Tibial artery (tissue), 4 donors: ENCODE measurements around the gene NRBF2.
A peak's percentile ranks its signal among the peaks of the same experiment; 100 is the strongest.

ENCODE experiments used
- DNase-seq, 2 donors: peaks; one replicate each; pipeline ENCODE4 v3.0.0-alpha.2; 2019
- H3K27ac ChIP-seq, 2 donors: fragments of 200-600 bp; sonication (generic) in 1 of 2; 1 replicate in 1 of 2; 2 replicates in 1 of 2; pipeline ENCODE4 v1.5.1; 2018 to 2019; ENCODE audit warnings: mild to moderate bottlenecking in 1 of 2
- H3K27me3 ChIP-seq, 2 donors: fragments of 200-600 bp; sonication (generic) in 1 of 2; one replicate each; pipeline versions ENCODE4 v1.5.1 to v1.6.0; 2016 to 2019
- H3K36me3 ChIP-seq, 3 donors: fragments of 200-600 bp; sonication (generic) in 2 of 3; one replicate each; pipeline ENCODE4 v1.5.1; 2016 to 2019; ENCODE audit warnings: mild to moderate bottlenecking in 2 of 3
- H3K4me1 ChIP-seq, 4 donors: fragments of 200-600 bp; sonication (generic) in 2 of 4; 1 replicate in 3 of 4; 2 replicates in 1 of 4; pipeline ENCODE4 v1.5.1; 2016 to 2019
- H3K4me3 ChIP-seq, 2 donors: fragments of 200-600 bp; sonication (generic) in 1 of 2; 1 replicate in 1 of 2; 2 replicates in 1 of 2; pipeline ENCODE4 v1.5.1; 2018 to 2019; ENCODE audit warnings: mild to moderate bottlenecking in 2 of 2
- H3K9me3 ChIP-seq, 3 donors: fragments of 200-600 bp; sonication (generic) in 1 of 3; one replicate each; pipeline ENCODE4 v1.5.1; 2016 to 2019
- intact Hi-C: fragments of 100-400 bp; cut with DNase I; formaldehyde crosslinking; loops from one replicate; pipeline ENCODE4 v1.15.0; 2023; ENCODE audit warnings: low total_unique reads
- TF ChIP-seq, protein P1 (sequence below), 2 experiments: fragments of 200-600 bp in 1 of 2; fragments of 450-650 bp in 1 of 2; IDR thresholded peaks; one replicate each; pipeline ENCODE4 v1.5.1; 2017 to 2019; ENCODE audit warnings: antibody characterized with exemption in 2 of 2, mild to moderate bottlenecking in 1 of 2, moderate library complexity in 1 of 2

The NRBF2 gene

DNA sequence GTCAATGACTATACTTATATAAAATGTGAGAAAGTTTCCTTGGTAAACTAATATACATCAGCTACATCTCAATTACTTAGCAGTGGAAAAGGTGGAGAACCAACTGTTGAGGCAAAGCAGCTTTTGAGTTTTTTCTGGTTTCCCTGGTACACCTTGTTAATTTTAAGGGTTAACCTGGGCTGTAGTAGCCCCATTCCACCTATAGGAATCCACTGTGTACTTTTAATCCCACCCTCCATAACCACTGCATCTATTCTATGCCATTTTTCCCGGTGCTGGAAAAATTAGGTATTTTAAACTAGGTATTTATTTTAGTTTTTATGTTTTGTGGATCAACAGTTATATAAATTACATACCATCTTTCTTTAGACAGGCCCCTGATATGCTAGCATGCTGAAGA lies 42.4 kb downstream of the NRBF2 start:
- intact Hi-C loops, result no loop called here
- Histone ChIP-seq H3K27me3 (no peaks in the 10 kb centered on the region), H3K36me3 (peaks cover 43 to 64% (median 60%) of the 10 kb centered on the region in 3 donors)

DNA sequence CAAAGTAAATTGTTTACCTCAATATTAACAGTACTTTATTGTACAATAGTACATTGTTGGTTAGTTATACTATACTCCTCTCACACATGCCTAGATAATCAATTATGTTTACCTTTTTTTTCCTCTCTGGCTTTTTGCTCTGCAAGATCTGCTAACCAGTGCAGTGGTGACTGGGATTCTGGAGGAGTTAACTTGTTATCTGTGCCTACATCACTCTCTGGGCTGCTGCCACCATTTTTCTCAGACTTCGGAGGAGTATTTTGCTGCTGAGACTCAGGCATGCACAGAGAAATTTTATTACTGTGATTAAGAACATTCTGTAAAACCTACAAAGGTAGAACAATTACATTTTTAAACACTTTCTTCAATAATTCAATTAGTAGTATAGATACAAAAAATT lies 59.7 kb downstream of the NRBF2 start:
- H3K27ac ChIP-seq, result no peak overlapping the region
- TF ChIP-seq, protein P1, sequence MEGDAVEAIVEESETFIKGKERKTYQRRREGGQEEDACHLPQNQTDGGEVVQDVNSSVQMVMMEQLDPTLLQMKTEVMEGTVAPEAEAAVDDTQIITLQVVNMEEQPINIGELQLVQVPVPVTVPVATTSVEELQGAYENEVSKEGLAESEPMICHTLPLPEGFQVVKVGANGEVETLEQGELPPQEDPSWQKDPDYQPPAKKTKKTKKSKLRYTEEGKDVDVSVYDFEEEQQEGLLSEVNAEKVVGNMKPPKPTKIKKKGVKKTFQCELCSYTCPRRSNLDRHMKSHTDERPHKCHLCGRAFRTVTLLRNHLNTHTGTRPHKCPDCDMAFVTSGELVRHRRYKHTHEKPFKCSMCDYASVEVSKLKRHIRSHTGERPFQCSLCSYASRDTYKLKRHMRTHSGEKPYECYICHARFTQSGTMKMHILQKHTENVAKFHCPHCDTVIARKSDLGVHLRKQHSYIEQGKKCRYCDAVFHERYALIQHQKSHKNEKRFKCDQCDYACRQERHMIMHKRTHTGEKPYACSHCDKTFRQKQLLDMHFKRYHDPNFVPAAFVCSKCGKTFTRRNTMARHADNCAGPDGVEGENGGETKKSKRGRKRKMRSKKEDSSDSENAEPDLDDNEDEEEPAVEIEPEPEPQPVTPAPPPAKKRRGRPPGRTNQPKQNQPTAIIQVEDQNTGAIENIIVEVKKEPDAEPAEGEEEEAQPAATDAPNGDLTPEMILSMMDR (IDR thresholded peaks at IDR 0.05), result no peak
- no peak for DNase-seq
- intact Hi-C loops, result no loop called here
- H3K36me3 ChIP-seq, result peaks cover 70 to 76% (median 70%) of the 10 kb centered on the region in 3 donors
- H3K4me1 ChIP-seq, result peaks cover 0 to 15% (median 12%) of the 10 kb centered on the region in 4 donors
- H3K9me3 ChIP-seq, result no peaks in the 10 kb centered on the region
- H3K4me3 ChIP-seq, result no peak overlapping the region
- H3K27me3 ChIP-seq, result no peaks in the 10 kb centered on the region

More for the DNA sequence above, 42.4 kb downstream of the NRBF2 start:
- H3K4me1 ChIP-seq, result peaks cover 0 to 9% (median 2%) of the 10 kb centered on the region in 4 donors
- TF ChIP-seq, protein P1 (IDR thresholded peaks at IDR 0.05), result no peak
- no peak overlapping the region for H3K27ac ChIP-seq
- no peaks in the 10 kb centered on the region for H3K9me3 ChIP-seq
- DNase-seq, result no peak
- H3K4me3 ChIP-seq, result no peak overlapping the region

DNA sequence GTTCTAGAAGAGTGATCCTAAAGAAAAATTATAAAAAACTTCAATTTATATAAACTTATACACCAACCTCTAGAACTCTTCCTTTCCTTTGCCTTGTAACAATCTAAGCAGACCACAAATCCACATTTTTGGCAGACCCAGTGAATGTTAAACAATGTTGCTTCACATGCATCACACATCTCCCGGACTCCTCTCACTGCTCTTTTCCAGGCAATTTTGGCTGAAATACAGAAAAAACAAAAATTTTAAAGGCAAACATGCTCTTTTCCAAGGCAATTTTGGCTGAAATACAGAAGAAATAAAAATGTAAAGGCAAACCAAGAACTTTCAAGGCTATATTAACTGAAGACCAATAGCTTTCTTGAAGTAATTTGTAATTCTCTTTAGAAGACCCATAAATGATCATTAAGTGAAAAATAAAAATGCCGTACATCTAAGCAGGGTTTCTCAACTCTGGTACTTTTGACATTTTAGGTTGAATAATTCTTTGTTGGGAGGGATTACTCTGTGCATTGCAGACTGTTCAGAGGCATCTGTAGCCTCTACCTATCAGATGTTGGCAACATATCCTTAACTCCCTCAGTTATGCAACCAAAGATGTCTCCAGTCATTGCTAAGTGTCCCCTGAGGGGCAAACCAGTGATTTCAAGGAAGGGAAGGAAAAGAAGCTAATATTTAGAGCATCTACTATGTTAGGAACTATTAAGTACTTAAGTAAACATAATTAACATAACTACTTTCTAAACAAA lies 64.4 kb downstream of the NRBF2 start:
- DNase-seq, result no peak
- H3K4me1 ChIP-seq, result peaks cover 0 to 20% (median 16%) of the 10 kb centered on the region in 4 donors
- H3K9me3 ChIP-seq, result no peaks in the 10 kb centered on the region
- H3K4me3 ChIP-seq, result no peak overlapping the region
- no peaks in the 10 kb centered on the region for H3K27me3 ChIP-seq
- peak overlapping the region in 1 of 2 donors; percentile 28 for H3K27ac ChIP-seq
- peaks cover 33 to 48% (median 39%) of the 10 kb centered on the region in 3 donors for H3K36me3 ChIP-seq
- TF ChIP-seq, protein P1 (IDR thresholded peaks at IDR 0.05), result no peak
- intact Hi-C loops, result no loop called here

DNA sequence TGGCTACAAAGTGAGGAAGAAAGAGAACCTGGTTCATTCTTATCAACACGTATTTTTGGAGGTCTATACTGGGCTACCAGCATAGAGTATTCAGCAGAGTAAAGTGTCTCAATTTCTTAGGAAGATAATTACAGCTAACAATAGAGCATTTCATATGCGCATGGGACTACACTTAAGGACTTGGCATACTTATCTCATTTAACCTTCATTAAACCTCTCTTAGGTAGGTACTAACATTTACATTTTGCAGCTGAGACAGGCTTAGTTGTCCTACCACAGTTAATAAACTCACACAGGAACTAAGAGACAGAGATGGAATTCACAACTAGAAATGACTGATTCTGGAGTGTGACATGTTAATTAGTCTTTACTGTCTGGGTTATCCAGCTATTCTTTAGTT lies 66.6 kb downstream of the NRBF2 start:
- no peak for DNase-seq
- Histone ChIP-seq H3K9me3 (no peaks in the 10 kb centered on the region), H3K27ac (no peak overlapping the region), H3K4me3 (no peak overlapping the region), H3K36me3 (peaks cover 11 to 35% (median 22%) of the 10 kb centered on the region in 3 donors), H3K4me1 (peaks cover 0 to 20% (median 16%) of the 10 kb centered on the region in 4 donors), H3K27me3 (no peaks in the 10 kb centered on the region)
- intact Hi-C loops, result no loop called here
- TF ChIP-seq, protein P1 (IDR thresholded peaks at IDR 0.05), result no peak

DNA sequence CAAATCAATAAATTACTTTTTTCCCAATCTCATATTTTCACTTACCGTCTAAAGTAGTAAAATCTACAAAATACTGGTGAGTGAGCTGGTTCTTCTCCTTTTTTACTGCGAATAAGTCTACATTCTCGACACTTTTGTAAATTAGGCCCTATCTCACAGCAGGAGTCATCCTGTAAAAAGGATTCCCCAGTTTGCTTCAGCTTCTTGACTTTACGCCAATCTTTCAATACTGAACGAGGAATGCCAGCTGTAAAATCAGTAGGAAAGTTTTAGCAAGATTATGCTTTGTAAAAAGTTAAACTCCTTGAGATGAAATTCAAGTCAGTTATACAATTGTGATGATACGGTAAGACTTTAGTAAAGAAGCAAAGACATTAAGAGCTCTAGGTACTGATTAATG lies 67.3 kb downstream of the NRBF2 start:
- no peak for DNase-seq
- H3K4me1 ChIP-seq, result peaks cover 0 to 23% (median 16%) of the 10 kb centered on the region in 4 donors
- no peaks in the 10 kb centered on the region for H3K9me3 ChIP-seq
- H3K27ac ChIP-seq, result no peak overlapping the region
- H3K4me3 ChIP-seq, result no peak overlapping the region
- TF ChIP-seq, protein P1 (IDR thresholded peaks at IDR 0.05), result no peak
- no peaks in the 10 kb centered on the region for H3K27me3 ChIP-seq
- intact Hi-C loops, result no loop called here
- H3K36me3 ChIP-seq, result peaks cover 8 to 31% (median 17%) of the 10 kb centered on the region in 3 donors
